ENCODE data around the gene JCAD.

- TF ChIP-seq CTCF (IDR thresholded peaks at IDR 0.05): no peak
- no peak for TF ChIP-seq ZFX (IDR thresholded peaks at IDR 0.05; ENCODE audit: borderline replicate concordance)
Observed at GRCh38 chr10:30048768-30049517, 10.4 kb downstream of the JCAD start.

All from 22Rv1 (cell line).